CD4-positive, CD25-positive, alpha-beta regulatory T cell (primary cell): ENCODE data around the gene FHIT. TPM values are rescaled to one million over a fixed set of nuclear protein-coding genes. Genes with fewer than 3 reads are reported as not detected.

Source experiments
- ATAC-seq, 2 donors: fragments of 150-1000 bp; cut with Tn5 transposase; one replicate each; pipeline ENCODE4 v1.10.0; 2021; ENCODE audit warnings: low read depth in 2 of 2, moderate number of reproducible peaks in 2 of 2, moderate library complexity in 1 of 2
- DNase-seq, 3 donors: peaks; one replicate each; pipeline versions ENCODE4 v3.0.0 to v3.0.0-alpha.2; 2012 to 2022; ENCODE audit warnings: mixed read lengths in 1 of 3
- H3K27ac ChIP-seq: one replicate; pipeline ENCODE4 v1.7.0; 2013; ENCODE audit warnings: mild to moderate bottlenecking, low read length; ENCODE audit not compliant: insufficient read depth, poor library complexity, severe bottlenecking
- H3K27me3 ChIP-seq: one replicate; pipeline ENCODE4 v1.7.0; 2013; ENCODE audit warnings: low read length; ENCODE audit not compliant: control insufficient read depth, insufficient read depth
- H3K36me3 ChIP-seq: one replicate; pipeline ENCODE4 v1.7.0; 2013; ENCODE audit warnings: mild to moderate bottlenecking, low read length, moderate library complexity; ENCODE audit not compliant: control insufficient read depth, insufficient read depth
- H3K4me1 ChIP-seq: 2 replicates; pipeline ENCODE4 v1.7.0; 2013; ENCODE audit warnings: mild to moderate bottlenecking, low read length; ENCODE audit not compliant: insufficient read depth, control insufficient read depth, poor library complexity, severe bottlenecking
- H3K4me3 ChIP-seq: one replicate; pipeline ENCODE4 v1.7.0; 2013; ENCODE audit warnings: low read depth, mild to moderate bottlenecking, low read length, moderate library complexity
- H3K9me3 ChIP-seq, 2 experiments: 1 replicate in 1 of 2; 2 replicates in 1 of 2; pipeline ENCODE4 v1.7.0; 2013; ENCODE audit warnings: low read length in 2 of 2, mild to moderate bottlenecking in 1 of 2, moderate library complexity in 1 of 2; ENCODE audit not compliant: control insufficient read depth in 2 of 2
- H3K27ac Mint-ChIP-seq, 3 donors: one replicate each; pipeline ENCODE4 v1.8.0; 2020 to 2022; ENCODE audit warnings: mild to moderate bottlenecking in 3 of 3, mixed read lengths in 3 of 3, moderate library complexity in 2 of 3
- H3K27me3 Mint-ChIP-seq: one replicate; pipeline ENCODE4 v1.8.0; 2022; ENCODE audit warnings: mild to moderate bottlenecking, mixed read lengths
- H3K36me3 Mint-ChIP-seq: one replicate; pipeline ENCODE4 v1.8.0; 2020; ENCODE audit warnings: mixed read lengths
- H3K4me1 Mint-ChIP-seq, 4 donors: one replicate each; pipeline ENCODE4 v1.8.0; 2020 to 2022; ENCODE audit warnings: mixed read lengths in 4 of 4, mild to moderate bottlenecking in 1 of 4
- H3K4me3 Mint-ChIP-seq, 4 donors: one replicate each; pipeline ENCODE4 v1.8.0; 2020 to 2022; ENCODE audit warnings: mild to moderate bottlenecking in 4 of 4, mixed read lengths in 4 of 4, moderate library complexity in 3 of 4
- H3K9me3 Mint-ChIP-seq, 7 donors: one replicate each; pipeline ENCODE4 v1.8.0; 2020 to 2022; ENCODE audit warnings: mixed read lengths in 7 of 7, mild to moderate bottlenecking in 3 of 7, moderate library complexity in 2 of 7
- polyA plus RNA-seq, 4 donors: library from polyadenylated mRNA; unstranded; fragments of 300-500 nt; fragmentation: Illumina TruSeq; gene quantifications; one replicate each; pipeline ENCODE4 v1.2.3, GENCODE V29; 2021
- total RNA-seq: library from RNA; stranded (reverse); gene quantifications from one replicate; pipeline ENCODE4 v1.2.3, GENCODE V29; 2022

The FHIT gene
- total and polyA plus RNA-seq, 5 donors from 2014 or later: 7.8 to 120 (median 14.4) TPM

DNA sequence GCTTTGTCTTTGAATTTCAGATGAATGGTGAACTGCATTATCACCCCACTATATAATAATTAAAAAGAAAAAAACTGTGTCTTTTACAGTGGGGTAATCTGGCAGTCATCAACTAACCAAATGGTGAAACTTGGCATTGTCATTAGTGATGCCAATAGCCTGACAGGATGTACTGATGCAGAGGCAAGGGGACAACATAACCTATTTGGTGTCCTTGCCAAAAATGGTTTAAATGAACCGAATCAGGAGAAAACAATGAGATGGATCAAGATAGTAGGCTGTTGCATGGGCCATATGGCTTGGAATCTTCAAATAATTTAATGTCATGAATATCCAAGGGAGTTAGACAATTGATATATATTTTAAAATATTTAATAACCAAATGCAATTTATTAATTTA is 738.7 kb downstream of the FHIT start:
- no peaks in the 10 kb centered on the region for H3K9me3 ChIP-seq
- Mint-ChIP-seq H3K27ac (no peak overlapping the region), H3K4me3 (no peak overlapping the region), H3K36me3 (no peaks in the 10 kb centered on the region), H3K9me3 (peaks cover 0 to 6% (median 2%) of the 10 kb centered on the region in 7 donors), H3K27me3 (no peaks in the 10 kb centered on the region), H3K4me1 (no peaks in the 10 kb centered on the region)
- no peaks in the 10 kb centered on the region for H3K27me3 ChIP-seq
- H3K27ac ChIP-seq: no peak overlapping the region
- ATAC-seq (no peak), DNase-seq (no peak)
- H3K36me3 ChIP-seq: no peaks in the 10 kb centered on the region
- no peaks in the 10 kb centered on the region for H3K4me1 ChIP-seq
- H3K4me3 ChIP-seq: no peak overlapping the region

DNA sequence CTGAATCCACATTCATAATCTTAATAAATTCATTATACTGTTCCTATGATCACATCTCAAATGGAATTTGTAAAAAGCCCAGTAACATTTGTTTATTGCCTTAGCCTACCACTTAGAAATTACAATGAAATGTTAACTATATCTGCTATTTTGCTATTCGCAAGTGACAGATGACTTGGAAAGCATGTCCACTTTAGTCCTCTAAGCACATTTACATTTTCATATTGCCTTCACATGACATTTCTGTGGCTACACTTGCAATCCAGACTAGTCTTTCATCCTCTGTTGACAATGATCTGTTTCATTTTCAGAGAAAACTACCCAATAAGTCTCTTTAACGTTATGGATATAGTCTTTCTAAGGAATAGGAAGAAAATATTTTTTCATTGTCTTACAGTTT is 741.8 kb downstream of the FHIT start:
- no peak for DNase-seq
- Histone ChIP-seq H3K9me3 (no peaks in the 10 kb centered on the region), H3K4me3 (no peak overlapping the region), H3K36me3 (no peaks in the 10 kb centered on the region), H3K27ac (no peak overlapping the region), H3K4me1 (no peaks in the 10 kb centered on the region), H3K27me3 (no peaks in the 10 kb centered on the region)
- Mint-ChIP-seq H3K36me3 (no peaks in the 10 kb centered on the region), H3K4me1 (no peaks in the 10 kb centered on the region), H3K27ac (no peak overlapping the region), H3K9me3 (peaks cover 0 to 7% (median 4%) of the 10 kb centered on the region in 7 donors), H3K4me3 (no peak overlapping the region), H3K27me3 (no peaks in the 10 kb centered on the region)
- ATAC-seq: no peak

DNA sequence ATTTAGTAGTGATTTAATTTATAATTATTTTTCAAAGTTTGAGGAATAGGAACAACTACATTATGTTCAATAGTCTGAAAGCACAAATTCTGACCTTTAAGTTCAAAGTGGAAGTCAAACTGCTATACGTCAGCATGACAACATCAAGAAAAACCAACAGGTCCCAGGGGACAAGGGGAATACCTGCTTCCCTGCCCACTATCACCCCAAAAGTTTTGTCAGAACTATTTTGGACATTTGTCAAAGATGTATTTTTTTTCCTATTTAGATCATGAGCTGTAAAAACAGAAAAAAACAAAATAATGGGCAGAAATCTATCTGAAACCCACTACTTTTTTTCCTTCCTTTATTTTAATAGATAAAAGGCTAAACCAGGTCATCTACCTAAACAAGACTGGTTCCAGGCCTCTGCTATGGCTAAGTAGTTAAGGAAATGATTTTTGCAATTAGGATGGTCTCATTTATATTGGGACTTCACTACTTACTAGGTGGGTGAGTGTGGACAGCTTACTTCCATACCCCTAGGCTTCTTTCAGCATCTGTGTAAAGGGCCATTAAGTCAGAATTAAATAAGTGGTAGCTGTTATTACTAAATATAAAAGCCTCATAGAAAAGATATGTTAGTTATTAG is 746.3 kb downstream of the FHIT start:
- no peak overlapping the region for H3K4me3 Mint-ChIP-seq
- H3K27me3 ChIP-seq: no peaks in the 10 kb centered on the region
- no peaks in the 10 kb centered on the region for H3K4me1 ChIP-seq
- no peak overlapping the region for H3K27ac ChIP-seq
- no peaks in the 10 kb centered on the region for H3K36me3 Mint-ChIP-seq
- H3K9me3 Mint-ChIP-seq: peaks cover 0 to 7% (median 5%) of the 10 kb centered on the region in 7 donors
- H3K9me3 ChIP-seq: no peaks in the 10 kb centered on the region
- no peak overlapping the region for H3K4me3 ChIP-seq
- H3K27ac Mint-ChIP-seq: no peak overlapping the region
- no peaks in the 10 kb centered on the region for H3K4me1 Mint-ChIP-seq
- DNase-seq (no peak), ATAC-seq (no peak)
- H3K36me3 ChIP-seq: no peaks in the 10 kb centered on the region
- H3K27me3 Mint-ChIP-seq: peaks cover 4% of the 10 kb centered on the region

- H3K4me3 ChIP-seq: no peak overlapping the region
- Mint-ChIP-seq H3K4me1 (no peaks in the 10 kb centered on the region), H3K27ac (no peak overlapping the region), H3K4me3 (no peak overlapping the region), H3K27me3 (peaks cover 4% of the 10 kb centered on the region), H3K9me3 (peaks cover 0 to 4% (median 0%) of the 10 kb centered on the region in 7 donors), H3K36me3 (no peaks in the 10 kb centered on the region)
- DNase-seq (no peak), ATAC-seq (no peak)
- no peaks in the 10 kb centered on the region for H3K4me1 ChIP-seq
- H3K9me3 ChIP-seq: no peaks in the 10 kb centered on the region
- H3K36me3 ChIP-seq: no peaks in the 10 kb centered on the region
- H3K27me3 ChIP-seq: no peaks in the 10 kb centered on the region
- H3K27ac ChIP-seq: no peak overlapping the region
These were observed 749.9 kb downstream of the FHIT start for GRCh38 chr3:60501314-60501713.

DNA sequence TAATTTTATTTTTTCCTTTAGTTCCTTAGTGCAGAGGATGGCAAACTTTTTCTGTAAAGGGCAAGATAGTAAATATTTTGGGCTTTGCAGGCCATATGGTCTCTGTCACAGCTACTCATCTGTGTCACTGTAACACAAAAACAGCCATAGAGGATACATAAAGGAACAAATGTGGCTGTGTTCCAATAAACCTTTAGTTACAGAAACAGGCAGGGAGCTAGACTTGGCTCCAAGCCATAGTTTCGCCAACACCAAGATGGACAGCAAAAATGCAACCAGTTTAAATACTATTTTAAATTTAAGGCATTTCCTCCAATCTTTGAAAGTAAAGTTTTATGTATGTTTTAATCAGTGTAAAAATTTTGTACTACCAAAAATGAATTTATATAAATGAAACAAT is 753.4 kb downstream of the FHIT start:
- Mint-ChIP-seq H3K4me3 (no peak overlapping the region), H3K27ac (no peak overlapping the region)
- H3K36me3 ChIP-seq: no peaks in the 10 kb centered on the region

GRCh38 chr3:60490992-60491391 is 760.3 kb downstream of the FHIT start:
- H3K4me1 Mint-ChIP-seq: no peaks in the 10 kb centered on the region
- peaks cover 0 to 3% (median 0%) of the 10 kb centered on the region in 7 donors for H3K9me3 Mint-ChIP-seq
- Histone ChIP-seq H3K36me3 (no peaks in the 10 kb centered on the region), H3K4me3 (no peak overlapping the region), H3K4me1 (no peaks in the 10 kb centered on the region), H3K27me3 (no peaks in the 10 kb centered on the region), H3K9me3 (no peaks in the 10 kb centered on the region), H3K27ac (no peak overlapping the region)
- H3K27me3 Mint-ChIP-seq: no peaks in the 10 kb centered on the region
- H3K4me3 Mint-ChIP-seq: no peak overlapping the region
- DNase-seq (no peak), ATAC-seq (no peak)
- no peaks in the 10 kb centered on the region for H3K36me3 Mint-ChIP-seq
- no peak overlapping the region for H3K27ac Mint-ChIP-seq

More for the DNA sequence above, 753.4 kb downstream of the FHIT start:
- Mint-ChIP-seq H3K4me1 (no peaks in the 10 kb centered on the region), H3K27me3 (peaks cover 4% of the 10 kb centered on the region), H3K36me3 (no peaks in the 10 kb centered on the region), H3K9me3 (peaks cover 0 to 4% (median 2%) of the 10 kb centered on the region in 7 donors)
- no peak for DNase-seq
- H3K4me1 ChIP-seq: no peaks in the 10 kb centered on the region
- no peaks in the 10 kb centered on the region for H3K9me3 ChIP-seq
- no peak for ATAC-seq
- H3K27me3 ChIP-seq: no peaks in the 10 kb centered on the region
- no peak overlapping the region for H3K27ac ChIP-seq
- H3K4me3 ChIP-seq: no peak overlapping the region

DNA sequence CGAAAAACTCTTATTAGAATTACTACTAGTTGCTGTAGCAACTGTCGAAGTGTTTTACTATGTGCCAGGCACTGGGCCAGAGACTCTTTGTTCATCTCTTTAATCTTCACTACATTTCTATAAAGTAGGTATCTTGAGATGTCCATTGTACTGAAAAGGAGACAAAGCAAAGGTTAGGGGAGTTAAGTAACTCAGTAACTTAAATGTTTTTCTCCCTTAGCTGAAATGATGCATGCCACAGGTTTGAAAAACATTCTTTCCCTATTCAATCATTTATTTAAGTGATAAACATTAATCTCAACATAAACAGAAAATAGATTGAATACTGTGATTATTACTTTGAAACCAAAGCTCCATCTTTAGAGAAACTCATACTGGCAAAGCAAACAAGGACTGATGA is 776.2 kb downstream of the FHIT start:
- H3K27ac ChIP-seq: no peak overlapping the region
- no peak for DNase-seq
- no peak for ATAC-seq
- peaks cover 5% of the 10 kb centered on the region for H3K27me3 Mint-ChIP-seq
- no peaks in the 10 kb centered on the region for H3K36me3 Mint-ChIP-seq
- peaks cover 0 to 2% (median 0%) of the 10 kb centered on the region in 7 donors for H3K9me3 Mint-ChIP-seq
- H3K4me3 ChIP-seq: no peak overlapping the region
- no peaks in the 10 kb centered on the region for H3K27me3 ChIP-seq
- no peak overlapping the region for H3K27ac Mint-ChIP-seq
- no peaks in the 10 kb centered on the region for H3K4me1 ChIP-seq
- H3K36me3 ChIP-seq: no peaks in the 10 kb centered on the region
- H3K4me1 Mint-ChIP-seq: no peaks in the 10 kb centered on the region
- H3K4me3 Mint-ChIP-seq: no peak overlapping the region
- H3K9me3 ChIP-seq: no peaks in the 10 kb centered on the region

GRCh38 chr3:60469481-60469880 is 781.8 kb downstream of the FHIT start:
- H3K27ac Mint-ChIP-seq: no peak overlapping the region

More at GRCh38 chr3:60469481-60469880, 781.8 kb downstream of the FHIT start:
- Mint-ChIP-seq H3K9me3 (peaks cover 0 to 25% (median 5%) of the 10 kb centered on the region in 7 donors), H3K4me3 (no peak overlapping the region), H3K36me3 (no peaks in the 10 kb centered on the region), H3K4me1 (no peaks in the 10 kb centered on the region), H3K27me3 (peaks cover 6% of the 10 kb centered on the region)
- no peak overlapping the region for H3K27ac ChIP-seq
- DNase-seq (no peak), ATAC-seq (no peak)
- H3K27me3 ChIP-seq: no peaks in the 10 kb centered on the region
- no peaks in the 10 kb centered on the region for H3K9me3 ChIP-seq
- no peak overlapping the region for H3K4me3 ChIP-seq
- H3K36me3 ChIP-seq: no peaks in the 10 kb centered on the region
- no peaks in the 10 kb centered on the region for H3K4me1 ChIP-seq
